ENCODE measurements around the gene RAF1. TPM values are rescaled to one million over a fixed set of nuclear protein-coding genes. Genes with fewer than 3 reads are reported as not detected.
A peak's percentile ranks its signal among the peaks of the same experiment; 100 is the strongest.

RAF1 gene
- total and polyA plus RNA-seq, 2 of the 13 experiments (the other 11 are each of a cell fraction or from before 2014, with no cell fraction given) = 72.2 to 91.4 TPM

DNA sequence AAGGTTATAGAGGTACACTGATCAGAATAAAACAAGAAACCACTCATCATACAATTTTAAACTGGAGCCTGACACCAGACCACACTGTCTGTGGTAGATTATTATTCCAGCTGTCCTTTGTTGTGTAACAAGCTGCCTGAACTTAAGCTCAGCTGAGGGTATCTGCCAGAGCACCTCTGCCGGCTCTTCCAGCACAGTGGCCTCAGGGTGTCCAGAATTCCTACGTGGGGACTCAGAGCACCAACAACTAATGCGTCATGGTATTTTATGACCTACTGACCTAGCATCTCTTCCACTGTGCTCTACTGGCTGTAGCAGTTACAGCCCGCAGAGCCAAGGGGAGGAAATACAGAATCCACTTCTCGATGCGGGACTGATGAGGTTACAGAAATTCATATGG lies 15.6 kb upstream of the RAF1 start (continued):
- TF ChIP-seq ZHX2 (IDR thresholded peaks at IDR 0.05; ENCODE audit: low read depth) (no peak), ZHX2 (CRISPR knock-in tag; IDR thresholded peaks at IDR 0.05; ENCODE audit: borderline replicate concordance) (no peak), ZNF484 (CRISPR knock-in tag; IDR thresholded peaks at IDR 0.05; ENCODE audit: borderline replicate concordance, low read depth) (no peak), KDM5A (IDR thresholded peaks at IDR 0.05; ENCODE audit: borderline replicate concordance, low read length) (no peak), ATRX (CRISPR knock-in tag; IDR thresholded peaks at IDR 0.05; ENCODE audit: borderline replicate concordance) (no peak), ZNF20 (CRISPR knock-in tag; IDR thresholded peaks at IDR 0.05) (no peak), KMT2A (CRISPR knock-in tag; IDR thresholded peaks at IDR 0.05) (no peak), XBP1 (CRISPR knock-in tag; IDR thresholded peaks at IDR 0.05) (no peak), ZC3H13 (CRISPR knock-in tag; IDR thresholded peaks at IDR 0.05) (no peak), SRSF9 (IDR thresholded peaks at IDR 0.05; ENCODE audit: borderline replicate concordance, insufficient read depth, low read depth, low read length, poor library complexity, severe bottlenecking) (no peak), RXRB (CRISPR knock-in tag; IDR thresholded peaks at IDR 0.05; ENCODE audit: borderline replicate concordance) (0 out of 2 replicates have a peak, but pooled peaks have one; percentile 9), PHF8 (CRISPR knock-in tag; IDR thresholded peaks at IDR 0.05) (no peak)
- TF ChIP-seq, protein P1, sequence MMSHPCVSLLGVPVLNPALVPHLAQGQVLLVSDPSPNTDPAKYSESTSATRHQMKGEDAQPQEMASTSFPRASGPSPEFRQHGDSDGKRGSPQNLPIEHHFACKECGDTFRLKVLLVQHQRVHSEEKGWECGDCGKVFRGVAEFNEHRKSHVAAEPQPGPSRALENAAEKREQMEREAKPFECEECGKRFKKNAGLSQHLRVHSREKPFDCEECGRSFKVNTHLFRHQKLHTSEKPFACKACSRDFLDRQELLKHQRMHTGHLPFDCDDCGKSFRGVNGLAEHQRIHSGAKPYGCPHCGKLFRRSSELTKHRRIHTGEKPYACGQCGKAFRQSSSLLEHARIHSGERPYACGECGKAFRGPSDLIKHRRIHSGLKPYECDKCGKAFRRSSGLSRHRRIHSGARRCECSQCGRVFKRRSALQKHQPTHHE (CRISPR knock-in tag; IDR thresholded peaks at IDR 0.05; ENCODE audit: borderline replicate concordance) = no peak
- TF ChIP-seq, protein P2, sequence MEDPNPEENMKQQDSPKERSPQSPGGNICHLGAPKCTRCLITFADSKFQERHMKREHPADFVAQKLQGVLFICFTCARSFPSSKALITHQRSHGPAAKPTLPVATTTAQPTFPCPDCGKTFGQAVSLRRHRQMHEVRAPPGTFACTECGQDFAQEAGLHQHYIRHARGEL (CRISPR knock-in tag; IDR thresholded peaks at IDR 0.05) = no peak
